GM03348 (cell line): ENCODE results near the gene MAP1LC3B.

Experiments
- DNase-seq: peaks from one replicate; pipeline ENCODE4 v3.0.0; 2012; ENCODE audit warnings: low spot score

Gene MAP1LC3B

DNA sequence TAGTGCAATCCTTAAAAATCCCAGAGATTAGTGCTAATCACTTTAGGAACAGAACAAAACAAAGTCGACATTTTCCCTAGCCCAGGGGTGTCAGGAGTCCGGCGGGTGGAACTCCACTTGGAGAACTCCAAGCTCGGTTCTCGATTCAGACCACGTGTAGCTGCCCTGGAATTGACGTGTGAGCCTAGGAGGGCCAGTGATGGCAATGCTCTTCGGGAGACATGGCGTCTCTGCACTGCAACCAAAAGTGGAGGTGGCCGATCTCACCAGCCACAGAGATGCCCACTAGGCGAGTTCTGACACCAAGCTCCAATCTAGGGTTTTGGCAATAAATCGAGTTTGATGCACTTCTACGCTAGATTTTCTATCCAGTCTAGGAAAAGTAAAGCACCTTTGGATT is 17.6 kb downstream of the MAP1LC3B start:
- no peak for DNase-seq

DNA sequence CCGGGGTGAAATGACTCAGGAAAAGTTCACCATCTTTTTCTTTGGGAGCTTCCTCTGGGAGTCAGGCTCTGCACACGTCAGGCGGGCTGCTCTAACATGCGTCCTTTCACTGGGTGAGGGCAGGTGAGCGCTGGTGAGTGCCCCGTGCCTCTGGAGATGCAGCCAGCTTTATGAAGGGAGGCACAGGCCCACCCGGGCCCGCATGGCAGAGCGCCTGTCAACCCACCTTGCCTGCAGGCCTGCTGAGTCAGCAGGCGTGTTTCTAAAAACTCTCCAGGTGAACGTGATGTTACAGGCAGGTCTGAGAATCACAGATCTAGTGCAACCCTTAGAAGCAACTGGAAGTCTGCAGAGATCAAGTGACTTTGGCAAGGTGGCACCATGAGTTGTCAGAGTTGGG is 18.4 kb downstream of the MAP1LC3B start:
- DNase-seq = no peak

DNA sequence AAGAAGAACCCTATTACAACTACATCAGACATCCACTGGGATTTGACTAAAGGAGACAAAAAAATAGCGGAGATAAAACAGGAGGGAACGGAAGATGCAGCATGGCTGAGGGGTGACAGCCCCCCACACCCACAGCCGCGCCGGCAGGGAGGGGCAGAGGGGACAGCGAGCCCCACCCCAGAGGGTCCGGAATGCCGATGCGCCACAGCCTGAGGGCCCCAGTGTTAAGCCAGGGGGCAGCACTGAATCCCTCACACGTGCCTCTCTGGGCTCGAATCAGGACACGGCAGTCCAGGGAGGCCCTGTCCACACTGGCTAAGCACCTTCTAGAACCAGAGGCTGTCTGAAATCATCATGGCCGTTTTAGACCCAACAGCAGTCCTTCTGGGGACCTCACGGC is 18.8 kb downstream of the MAP1LC3B start:
- no peak for DNase-seq

- no peak for DNase-seq
Measured at GRCh38 chr16:87411375-87412271, 19.5 kb downstream of the MAP1LC3B start.

DNA sequence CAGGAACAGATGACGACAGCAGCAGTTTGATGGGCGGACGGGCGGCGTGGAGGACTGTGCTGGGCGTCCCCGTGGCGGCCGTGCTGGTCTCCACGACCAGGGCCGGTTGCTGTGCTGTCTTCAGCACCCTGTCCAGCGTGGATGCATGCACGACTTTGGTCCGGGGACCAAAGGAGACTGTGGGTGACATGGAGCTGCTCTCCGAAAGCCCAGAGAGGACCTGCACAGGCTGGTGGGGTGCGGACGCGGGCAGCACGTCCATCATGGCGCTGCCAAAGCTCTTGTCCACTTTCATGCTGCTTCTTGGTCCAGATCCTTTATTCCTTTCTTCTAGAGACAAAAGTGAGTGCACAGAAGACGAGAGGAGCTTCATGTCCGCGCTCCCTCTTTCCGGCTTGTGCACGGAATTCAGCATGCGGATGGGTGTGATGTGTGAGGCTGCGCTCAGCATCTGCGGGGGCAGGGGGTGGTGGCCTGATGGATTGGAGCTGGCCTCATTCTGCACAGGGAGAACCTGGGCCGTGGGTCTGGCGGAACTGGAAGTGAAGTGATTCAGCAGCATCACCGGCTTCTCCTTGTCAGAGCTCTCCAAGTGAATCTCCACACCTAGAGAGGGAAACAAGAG is 20.3 kb downstream of the MAP1LC3B start:
- DNase-seq = no peak

- no peak for DNase-seq
Measured at GRCh38 chr16:87412996-87413421, 20.9 kb downstream of the MAP1LC3B start.

- no peak for DNase-seq
Measured at GRCh38 chr16:87414251-87414680, 22.1 kb downstream of the MAP1LC3B start.

GRCh38 chr16:87415441-87415840 is 23.3 kb downstream of the MAP1LC3B start:
- DNase-seq = no peak

DNA sequence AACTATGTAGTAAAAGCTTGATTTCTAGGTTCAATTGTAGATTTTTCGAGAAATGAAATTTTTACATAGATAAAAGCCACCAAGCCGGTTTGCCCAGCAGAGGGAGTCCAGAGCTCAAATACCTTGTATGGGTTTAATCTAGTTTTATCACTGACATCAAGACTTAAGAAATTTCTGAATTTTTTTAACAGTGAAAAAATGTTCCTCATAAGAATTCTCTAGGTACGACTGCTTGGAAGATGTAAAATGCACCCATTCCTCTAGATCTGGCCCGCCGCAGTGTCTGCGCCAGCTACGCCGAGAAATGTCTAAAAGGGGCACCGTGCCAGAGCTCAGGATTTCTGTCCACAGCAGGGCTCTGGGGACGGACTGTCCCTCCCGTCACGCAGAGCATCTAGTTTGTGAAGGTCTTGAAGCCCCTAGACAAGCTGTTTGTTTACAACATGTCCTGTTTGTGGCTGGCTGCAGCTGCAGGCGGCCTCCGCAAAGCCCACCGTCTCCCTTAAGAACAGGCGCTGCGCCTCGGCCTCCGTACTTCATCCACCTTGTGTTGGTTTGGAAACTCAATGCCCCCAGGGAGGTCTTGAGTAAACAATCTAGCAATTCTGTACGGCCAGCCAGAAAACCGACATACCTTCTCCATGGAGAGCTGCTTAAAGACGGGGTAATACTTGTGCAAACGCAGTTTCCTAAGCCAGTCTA is 24.8 kb downstream of the MAP1LC3B start:
- DNase-seq = peak; percentile 67

DNA sequence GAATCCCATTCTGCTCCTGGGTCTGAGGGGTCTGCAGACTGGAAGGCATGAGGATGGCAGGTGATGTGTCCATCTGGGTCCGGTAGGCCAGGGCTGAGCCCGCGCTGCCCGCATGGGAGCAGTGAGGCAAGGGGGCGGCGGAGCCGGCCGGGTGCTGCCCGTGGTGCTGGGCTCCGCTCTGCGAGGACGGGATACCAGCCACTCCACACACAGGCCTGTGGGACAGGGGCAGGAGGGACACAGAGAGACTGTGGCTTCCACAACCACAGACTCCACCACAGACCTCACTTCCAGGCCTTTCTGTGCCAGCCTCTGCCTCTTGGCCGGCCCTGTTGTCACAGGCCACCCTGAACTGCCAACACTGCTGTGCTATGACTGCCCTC is 25.4 kb downstream of the MAP1LC3B start:
- no peak for DNase-seq

DNA sequence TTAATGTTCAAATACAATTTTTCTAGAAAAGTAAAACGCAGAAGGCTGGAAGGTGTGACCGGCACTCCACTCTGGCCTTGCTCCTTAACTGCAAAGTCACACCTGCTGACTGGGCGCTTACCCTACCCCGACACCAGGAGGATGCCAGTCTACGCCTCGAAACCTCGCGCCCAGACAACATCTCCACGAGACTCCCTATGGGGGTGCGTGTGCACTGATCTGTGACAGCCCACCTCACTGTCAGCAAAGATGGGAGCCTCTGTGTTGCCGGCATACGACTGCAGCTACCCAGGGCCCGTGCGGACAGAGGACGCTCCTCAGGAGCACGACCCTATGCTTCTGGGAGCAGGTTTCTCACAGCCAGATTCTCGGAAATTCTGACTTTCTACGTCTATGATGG is 26.1 kb downstream of the MAP1LC3B start:
- no peak for DNase-seq

GRCh38 chr16:87418644-87419043 is 26.5 kb downstream of the MAP1LC3B start:
- DNase-seq = no peak

DNA sequence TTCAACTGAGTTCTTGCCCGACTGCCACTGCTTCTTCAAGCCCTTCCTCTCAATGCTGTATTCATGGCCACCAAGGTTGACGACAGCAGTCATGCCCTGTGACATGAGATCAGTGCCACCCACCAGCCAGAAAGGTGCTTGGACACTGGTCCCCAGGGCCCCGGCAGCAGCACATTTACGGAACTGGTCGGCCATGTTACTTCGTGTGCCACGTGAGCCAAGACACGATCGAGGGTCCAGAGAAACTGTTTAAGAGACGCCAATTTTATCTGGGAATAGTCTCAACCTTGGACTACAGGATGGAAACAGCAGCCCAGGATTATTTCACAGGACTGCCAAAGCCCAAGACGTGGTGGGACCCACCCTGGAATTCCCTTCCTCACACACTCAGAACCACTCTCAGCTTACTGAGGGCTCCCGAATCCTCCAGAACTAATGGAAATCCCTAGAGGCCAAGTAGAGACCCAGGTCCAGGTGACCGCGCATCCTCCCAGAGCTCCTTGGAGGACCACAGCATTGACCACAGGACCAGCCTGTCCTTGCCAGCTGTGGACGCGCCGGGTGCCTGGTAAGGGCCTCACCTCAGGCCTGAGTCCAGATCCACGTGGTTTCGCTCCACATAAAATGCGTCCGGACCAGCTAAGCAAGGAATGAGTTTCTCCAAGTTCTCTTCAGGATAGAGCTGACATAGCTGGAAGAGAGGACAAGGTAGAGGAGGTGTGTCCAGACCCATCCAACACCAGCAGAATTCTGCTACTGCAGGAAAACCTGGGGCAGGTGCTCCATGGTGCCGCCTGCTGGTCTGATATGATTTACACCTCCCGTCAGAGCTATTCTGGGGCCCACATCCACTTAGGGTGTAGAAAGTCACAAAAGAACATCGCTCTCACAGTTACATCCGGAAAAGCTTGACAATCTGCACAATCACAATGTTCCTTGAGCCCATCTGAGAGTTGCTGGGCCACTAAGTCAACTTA is 28.2 kb downstream of the MAP1LC3B start:
- no peak for DNase-seq

GRCh38 chr16:87421003-87421912 is 29.1 kb downstream of the MAP1LC3B start:
- DNase-seq = no peak

DNA sequence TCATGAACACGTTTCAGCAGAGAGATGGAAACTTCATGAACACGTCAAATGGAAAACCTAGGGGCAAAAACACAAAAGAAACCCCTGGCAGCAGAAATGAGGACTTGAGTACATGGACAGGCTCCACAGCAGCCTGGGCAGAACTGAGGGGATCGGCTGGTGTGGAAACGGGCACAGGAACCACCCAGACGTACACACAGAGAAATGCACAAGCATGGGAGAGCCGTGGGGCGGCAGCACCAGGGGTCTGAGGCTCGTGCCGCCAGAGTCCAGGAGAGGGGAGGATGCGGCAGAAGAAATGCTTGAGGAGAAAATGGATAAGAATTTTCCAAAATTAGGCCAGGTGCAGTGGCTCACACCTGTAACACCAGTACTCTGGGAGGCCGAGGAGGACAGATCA is 30.0 kb downstream of the MAP1LC3B start:
- DNase-seq = no peak

DNA sequence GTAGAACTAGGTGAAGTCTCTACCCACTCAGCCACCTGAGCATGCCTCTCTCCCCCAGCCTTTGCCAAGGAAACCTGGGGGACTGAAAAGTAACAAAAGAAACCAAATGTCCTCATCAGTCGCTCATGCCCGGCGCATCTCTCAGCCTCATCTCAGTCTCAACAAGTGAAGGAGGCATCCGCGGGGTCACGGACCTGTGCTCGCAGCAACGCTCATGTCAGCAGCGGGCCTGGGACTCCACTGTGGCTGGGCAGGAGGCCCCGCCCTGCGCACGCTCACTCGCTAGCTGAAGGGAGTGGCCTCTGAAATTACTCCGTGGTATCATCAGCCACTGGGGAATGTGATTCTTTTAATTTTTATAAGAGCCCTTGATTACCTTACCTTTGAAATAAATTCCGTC is 31.3 kb downstream of the MAP1LC3B start:
- no peak for DNase-seq

GRCh38 chr16:87424266-87424665 is 32.1 kb downstream of the MAP1LC3B start:
- no peak for DNase-seq

DNA sequence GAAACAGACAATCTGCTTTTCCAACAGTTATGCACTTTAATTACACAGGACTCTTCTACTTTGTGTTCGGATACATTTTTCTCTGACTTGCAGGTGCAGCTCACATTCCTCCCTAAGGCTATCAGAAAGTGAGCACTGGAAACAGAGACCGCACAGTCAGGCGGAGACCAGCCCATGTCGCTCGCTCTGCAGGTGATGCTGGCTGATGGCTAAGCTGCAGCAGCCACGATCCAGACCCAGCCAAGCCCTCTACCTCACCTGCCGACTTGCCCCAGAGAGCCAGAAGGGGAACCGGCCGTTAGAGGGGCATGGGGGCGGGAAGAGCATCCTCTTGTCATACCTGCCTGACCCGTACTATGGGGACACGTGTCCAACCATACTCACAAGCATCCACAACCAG is 33.8 kb downstream of the MAP1LC3B start:
- no peak for DNase-seq

DNA sequence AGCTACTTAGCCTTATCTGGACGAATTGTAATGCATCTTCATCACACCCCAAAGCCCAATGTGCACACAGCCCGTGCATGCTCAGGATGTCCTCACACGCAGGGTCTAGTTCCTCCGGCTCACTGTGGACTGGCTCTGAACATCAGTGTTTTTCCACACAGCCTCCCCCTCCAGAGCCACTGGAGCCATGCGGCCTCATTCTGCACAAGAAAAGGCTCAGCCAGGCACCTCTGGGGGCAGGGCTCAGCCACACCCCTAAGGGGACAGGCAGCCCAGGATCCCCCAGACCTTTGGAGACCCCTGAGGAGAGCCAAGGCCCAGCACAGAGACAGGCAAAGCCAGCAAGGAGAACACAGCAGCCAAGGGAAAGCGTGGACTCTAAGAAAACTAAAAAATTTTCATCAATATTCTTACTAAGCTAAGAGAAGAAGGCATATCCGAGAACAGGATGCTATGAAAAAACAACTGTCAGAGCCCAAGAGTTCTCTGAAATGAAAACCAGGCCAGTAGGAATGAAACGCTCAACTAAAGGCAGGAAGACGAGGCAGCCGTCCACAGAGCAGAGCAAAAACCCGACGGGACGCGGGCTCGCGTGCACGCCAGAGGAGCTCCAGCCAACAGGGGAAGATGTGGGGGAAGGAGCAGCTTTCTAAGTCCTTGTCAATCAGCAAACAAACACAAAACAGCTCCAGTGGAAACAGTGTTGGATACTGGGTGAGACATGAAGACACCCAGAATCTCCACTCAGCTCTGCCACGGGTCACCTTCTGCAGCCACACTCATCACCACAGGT is 34.5 kb downstream of the MAP1LC3B start:
- DNase-seq = no peak

- peak; percentile 79 for DNase-seq
Measured at GRCh38 chr16:87431926-87432325, 39.8 kb downstream of the MAP1LC3B start.
